Measurements from ENCODE around the gene RAD51.

GRCh38 chr15:40743485-40743901, 48.5 kb downstream of the RAD51 start:
- TF ChIP-seq CTCF (IDR thresholded peaks at IDR 0.05; ENCODE audit: low read length), result no peak
- no peak for TF ChIP-seq EZH2 (IDR thresholded peaks at IDR 0.05; ENCODE audit: borderline replicate concordance, low read length)
